ENCODE results near the gene AFTPH. TPM values are rescaled to one million over a fixed set of nuclear protein-coding genes. Genes with fewer than 3 reads are reported as not detected.

Gene AFTPH
- polyA plus RNA-seq, 1 experiment: 10.9 TPM

Small RNA genes lying within 50 kb of the gene (small RNA-seq; reads per million reads assigned to genes)
- gene RNU6-100P (ENCODE audit: insufficient read length, low read depth, low replicate concordance): not detected

Other genes with a start within 250 kb of the AFTPH start
- gene LGALSL, start 70.2 kb upstream of the AFTPH start, polyA plus RNA-seq (2011; rRNA removed): 4.1 and 4.9 TPM in 2 replicates
- gene SERTAD2, start 129.6 kb downstream of the AFTPH start, polyA plus RNA-seq (2011; rRNA removed): 6.2 and 8.7 TPM in 2 replicates

Measured in BJ (cell line).